NCI-H1930 (cell line): ENCODE data around the gene CDH15.
"Not testable (repeated sequence)": the region's sequence is repeated elsewhere in the genome, so short reads cannot be mapped to it uniquely, and the experiment has no call there.

Experiments
- DNase-seq, 2 experiments: peaks; one replicate each; lab custom pipeline; 2025; lab: John Stamatoyannopoulos, UW

CDH15 gene

DNA sequence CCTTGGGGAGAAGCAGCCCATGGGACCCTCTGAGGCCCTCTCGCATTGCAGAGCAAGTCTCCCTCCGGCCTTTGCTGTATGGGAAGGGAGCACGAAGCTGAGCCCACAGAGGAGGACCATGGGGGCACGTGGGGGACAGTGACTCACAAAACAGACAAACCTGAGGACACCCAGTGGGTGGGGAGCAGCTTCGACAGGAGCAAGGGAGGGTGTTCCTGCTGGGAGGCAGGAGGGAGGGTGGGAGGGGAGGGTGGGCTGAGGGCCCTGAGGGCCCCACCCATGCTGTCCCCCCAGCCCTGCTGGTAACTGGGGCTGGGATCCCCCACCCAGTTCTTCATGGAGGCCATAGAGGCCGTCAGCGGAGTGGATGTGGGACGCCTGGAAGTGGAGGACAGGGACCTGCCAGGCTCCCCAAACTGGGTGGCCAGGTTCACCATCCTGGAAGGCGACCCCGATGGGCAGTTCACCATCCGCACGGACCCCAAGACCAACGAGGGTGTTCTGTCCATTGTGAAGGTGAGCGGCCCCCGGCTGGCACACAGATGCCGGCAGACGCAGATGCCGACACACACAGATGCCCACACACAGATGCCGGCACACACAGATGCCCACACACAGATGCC is 16.3 kb downstream of the CDH15 start:
- DNase-seq, result no peak

DNA sequence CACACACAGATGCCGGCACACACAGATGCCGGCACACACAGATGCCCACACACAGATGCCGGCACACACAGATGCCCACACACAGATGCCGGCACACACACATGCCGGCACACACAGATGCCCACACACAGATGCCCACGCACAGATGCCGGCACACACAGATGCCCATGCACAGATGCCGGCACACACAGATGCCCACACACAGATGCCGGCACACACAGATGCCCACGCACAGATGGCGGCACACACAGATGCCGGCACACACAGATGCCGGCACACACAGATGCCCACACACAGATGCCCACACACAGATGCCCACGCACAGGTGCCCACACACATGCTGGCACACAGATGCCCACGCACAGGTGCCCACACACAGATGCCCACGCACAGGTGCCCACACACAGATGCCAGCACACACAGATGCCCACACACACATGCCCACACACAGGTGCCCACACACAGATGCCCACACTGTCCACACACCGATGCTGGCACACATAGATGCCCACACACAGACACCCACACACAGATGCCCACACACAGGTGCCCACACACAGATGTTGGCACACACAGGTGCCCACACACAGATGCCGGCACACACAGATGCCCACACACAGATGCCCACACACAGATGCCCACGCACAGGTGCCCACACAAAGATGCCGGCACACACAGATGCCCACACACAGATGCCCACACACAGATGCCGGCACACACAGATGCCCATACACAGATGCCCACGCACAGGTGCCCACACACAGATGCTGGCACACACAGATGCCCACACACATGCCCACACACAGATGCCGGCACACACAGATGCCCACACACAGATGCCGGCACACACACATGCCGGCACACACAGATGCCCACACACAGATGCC is 17.2 kb downstream of the CDH15 start:
- not testable (repeated sequence) for DNase-seq

GRCh38 chr16:89189358-89190025 is 17.9 kb downstream of the CDH15 start:
- DNase-seq, result no peak

- DNase-seq, result no peak
Measured at GRCh38 chr16:89190150-89190958, 18.8 kb downstream of the CDH15 start.

DNA sequence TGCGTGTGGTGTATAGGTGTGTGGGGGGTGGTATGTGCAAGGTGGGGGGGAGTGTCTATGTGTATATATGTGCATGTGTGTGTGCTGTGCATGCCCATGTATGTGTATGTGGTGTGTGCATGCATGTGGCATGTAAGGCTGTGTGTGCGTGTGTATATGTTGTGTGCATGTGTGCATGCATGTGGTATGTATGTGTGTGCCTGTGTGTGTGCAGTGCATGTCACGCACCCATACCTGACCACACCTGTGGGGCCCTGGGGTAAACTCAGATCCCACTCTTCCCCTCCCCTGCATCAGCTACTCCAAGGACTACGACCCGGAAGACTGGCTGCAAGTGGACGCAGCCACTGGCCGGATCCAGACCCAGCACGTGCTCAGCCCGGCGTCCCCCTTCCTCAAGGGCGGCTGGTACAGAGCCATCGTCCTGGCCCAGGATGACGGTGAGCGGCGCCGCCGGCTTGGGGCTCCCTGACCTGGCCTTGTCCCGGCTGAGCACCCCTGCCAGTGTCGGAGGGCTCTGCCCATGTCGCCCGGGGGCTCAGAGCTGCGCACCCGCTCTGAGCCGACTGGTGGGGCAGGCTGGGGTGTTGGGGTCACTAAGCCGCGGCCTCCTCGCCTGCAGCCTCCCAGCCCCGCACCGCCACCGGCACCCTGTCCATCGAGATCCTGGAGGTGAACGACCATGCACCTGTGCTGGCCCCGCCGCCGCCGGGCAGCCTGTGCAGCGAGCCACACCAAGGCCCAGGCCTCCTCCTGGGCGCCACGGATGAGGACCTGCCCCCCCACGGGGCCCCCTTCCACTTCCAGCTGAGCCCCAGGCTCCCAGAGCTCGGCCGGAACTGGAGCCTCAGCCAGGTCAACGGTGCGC is 19.7 kb downstream of the CDH15 start:
- no peak for DNase-seq

GRCh38 chr16:89191901-89192185 is 20.3 kb downstream of the CDH15 start:
- no peak for DNase-seq

- not testable (repeated sequence) for DNase-seq
Measured at GRCh38 chr16:89192186-89192955, 20.8 kb downstream of the CDH15 start.

DNA sequence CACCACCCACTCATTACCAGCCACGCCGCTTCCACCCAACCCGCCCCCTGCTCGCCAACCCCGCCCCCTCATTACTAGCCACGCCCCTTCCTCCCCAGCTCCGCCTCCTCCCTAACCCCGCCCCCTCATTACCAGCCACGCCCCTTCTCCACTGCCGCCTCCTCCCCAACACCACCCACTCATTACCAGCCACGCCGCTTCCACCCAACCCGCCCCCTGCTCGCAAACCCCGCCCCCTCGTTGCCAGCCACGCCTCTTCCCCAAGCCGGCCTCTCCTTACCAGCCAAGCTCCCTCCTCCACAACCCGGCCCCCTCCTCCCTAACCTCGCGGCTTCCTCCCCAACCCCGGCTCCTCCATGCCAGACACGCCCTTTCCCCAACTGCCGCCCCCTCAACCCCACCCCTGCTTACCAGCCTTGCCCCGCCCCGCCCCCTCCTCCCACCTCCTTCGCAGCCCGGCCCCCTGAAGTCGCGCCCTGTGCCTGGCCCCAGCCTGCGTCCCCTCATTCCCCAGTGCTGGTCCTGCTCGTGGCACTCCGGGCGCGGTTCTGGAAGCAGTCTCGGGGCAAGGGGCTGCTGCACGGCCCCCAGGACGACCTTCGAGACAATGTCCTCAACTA is 21.5 kb downstream of the CDH15 start:
- DNase-seq, result no peak

DNA sequence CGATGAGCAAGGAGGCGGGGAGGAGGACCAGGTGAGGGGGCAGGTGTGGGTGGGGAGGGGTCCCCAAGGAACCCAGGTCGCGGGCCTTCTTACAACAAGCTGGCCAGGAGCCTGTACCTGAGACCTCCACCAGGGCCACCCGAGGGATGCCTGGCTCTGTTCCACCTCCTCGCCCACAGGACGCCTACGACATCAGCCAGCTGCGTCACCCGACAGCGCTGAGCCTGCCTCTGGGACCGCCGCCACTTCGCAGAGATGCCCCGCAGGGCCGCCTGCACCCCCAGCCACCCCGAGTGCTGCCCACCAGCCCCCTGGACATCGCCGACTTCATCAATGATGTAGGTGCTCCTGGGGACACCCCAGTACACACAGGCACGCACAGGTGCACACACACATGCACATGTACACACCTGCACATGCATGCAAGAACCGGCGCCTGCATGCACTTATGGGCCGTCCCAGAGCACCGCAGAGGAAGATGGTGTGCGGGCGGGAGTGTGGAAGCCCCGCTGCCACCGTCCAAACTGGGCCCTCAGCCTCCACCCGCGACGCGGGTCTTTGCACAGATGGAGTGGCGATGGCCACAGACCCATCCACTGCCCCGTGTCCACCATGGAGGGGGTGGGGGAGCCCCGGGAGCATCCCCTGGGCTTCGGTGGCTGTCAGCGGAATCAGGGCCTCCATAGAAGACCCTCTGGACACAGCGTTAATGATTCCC is 22.2 kb downstream of the CDH15 start:
- no peak for DNase-seq

DNA sequence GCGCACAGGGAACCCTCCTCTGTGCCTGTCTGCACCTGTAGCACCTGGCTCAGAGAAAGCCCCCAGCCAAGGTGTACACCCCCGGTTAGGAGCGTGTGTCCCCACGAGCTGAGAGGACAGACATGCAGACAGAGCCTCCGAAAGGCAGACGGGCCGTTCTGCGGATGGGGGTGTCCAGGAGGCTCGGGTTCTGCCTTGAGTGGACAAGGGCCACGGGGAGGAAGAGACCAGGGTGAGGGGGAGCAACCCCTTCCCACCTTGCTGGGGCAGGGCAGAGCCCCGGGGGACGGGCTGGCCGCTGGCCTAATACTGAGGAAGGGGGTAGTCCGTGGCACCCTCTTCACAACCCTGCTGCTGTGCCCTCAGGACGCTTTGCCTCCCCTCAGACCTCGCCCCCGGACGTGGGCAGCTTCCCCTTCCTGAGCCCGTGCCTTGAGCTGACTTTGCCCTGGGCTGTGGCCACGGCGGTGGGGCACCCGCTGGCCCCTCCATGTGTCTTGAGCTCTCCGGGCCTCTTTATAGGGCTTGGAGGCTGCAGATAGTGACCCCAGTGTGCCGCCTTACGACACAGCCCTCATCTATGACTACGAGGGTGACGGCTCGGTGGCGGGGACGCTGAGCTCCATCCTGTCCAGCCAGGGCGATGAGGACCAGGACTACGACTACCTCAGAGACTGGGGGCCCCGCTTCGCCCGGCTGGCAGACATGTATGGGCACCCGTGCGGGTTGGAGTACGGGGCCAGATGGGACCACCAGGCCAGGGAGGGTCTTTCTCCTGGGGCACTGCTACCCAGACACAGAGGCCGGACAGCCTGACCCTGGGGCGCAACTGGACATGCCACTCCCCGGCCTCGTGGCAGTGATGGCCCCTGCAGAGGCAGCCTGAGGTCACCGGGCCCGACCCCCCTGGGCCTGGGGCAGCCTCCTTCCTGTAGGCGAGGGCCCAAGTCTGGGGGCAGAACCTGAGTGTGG is 23.1 kb downstream of the CDH15 start:
- DNase-seq, result no peak

DNA sequence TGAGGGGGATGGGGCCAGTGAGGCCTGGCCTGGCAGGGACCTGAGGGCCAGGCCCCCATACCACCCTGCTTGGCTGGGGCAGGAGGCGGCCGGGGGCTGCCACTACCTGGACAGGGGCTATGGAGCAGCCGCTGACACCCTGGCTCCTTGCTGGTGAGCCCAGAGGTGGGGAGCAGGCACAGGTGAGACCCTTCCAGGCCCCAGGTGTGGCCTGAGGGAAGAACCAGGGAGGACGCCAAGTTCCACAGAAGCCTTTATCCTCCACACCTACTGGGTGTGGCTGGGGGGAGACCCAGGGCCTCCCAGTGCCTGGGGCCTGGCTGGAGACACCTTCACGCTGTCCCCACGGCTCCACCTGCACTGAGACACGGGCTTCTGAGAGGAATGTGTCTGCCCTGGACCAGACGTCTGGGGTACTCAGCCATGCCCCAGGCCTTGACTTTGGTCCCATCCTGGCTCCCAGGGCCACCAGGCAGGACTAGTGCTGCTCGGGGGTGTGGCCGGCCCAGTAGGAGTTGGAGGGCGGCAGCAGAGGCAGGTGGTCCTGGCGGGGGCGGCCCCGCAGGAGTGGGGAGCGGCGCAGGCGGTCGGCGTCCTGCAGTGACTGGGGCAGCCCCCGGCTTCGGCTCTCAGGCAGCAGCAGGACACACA is 24.1 kb downstream of the CDH15 start:
- no peak for DNase-seq

- DNase-seq, result no peak
Measured at GRCh38 chr16:89197033-89197632, 25.6 kb downstream of the CDH15 start.

- DNase-seq, result no peak
Measured at GRCh38 chr16:89197633-89198416, 26.3 kb downstream of the CDH15 start.

- no peak for DNase-seq
Measured at GRCh38 chr16:89198417-89199240, 27.1 kb downstream of the CDH15 start.
